Adrenal gland (tissue), 5 donors: ENCODE results near the gene F2RL3.

Source experiments
- CTCF ChIP-seq, 6 experiments: fragments of 450-650 bp in 4 of 6; fragments of 200-600 bp in 2 of 6; sonication (generic) in 1 of 6; IDR thresholded peaks; 1 replicate in 5 of 6; 2 replicates in 1 of 6; pipeline versions ENCODE4 v1.5.1 to v1.8.0; 2016 to 2021; ENCODE audit warnings: antibody characterized with exemption in 6 of 6, mild to moderate bottlenecking in 2 of 6, moderate library complexity in 1 of 6
- POLR2A ChIP-seq, 2 donors: fragments of 450-650 bp; IDR thresholded peaks; one replicate each; pipeline ENCODE4 v1.6.1; 2017; ENCODE audit warnings: antibody characterized with exemption in 2 of 2, mild to moderate bottlenecking in 2 of 2, moderate library complexity in 1 of 2
- donor health status: DM: no; HTN: no; CAD: no.

- TF ChIP-seq CTCF (IDR thresholded peaks at IDR 0.05) (no peak), POLR2A (IDR thresholded peaks at IDR 0.05) (no peak)
Measured at GRCh38 chr19:16856091-16856490, 32.7 kb upstream of the F2RL3 start.
